ENCODE data around the gene BRAF.

DNA sequence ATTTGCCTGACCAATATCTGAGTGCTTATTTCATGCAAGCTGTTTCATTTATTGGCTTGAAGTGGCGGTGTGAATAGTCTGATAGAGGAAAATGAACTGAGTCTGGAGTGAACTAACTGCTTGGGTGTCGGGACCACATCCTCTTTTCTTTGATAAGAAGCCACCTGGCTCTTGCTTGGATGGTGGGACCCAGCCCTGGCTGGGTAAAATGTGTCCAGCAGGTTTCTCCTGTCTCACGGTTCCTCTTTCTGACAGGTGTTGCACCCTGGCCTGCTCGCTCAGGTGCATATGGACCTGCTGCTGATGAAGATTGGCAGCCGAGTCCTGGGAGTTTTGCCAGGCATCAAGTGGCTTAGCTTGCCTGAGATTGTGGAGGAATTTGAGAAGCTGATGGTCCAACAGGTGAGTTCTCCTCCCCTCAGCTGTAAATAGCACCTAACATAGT lies 250.4 kb downstream of the BRAF start:
- no peak for TF ChIP-seq TCF4 (CRISPR knock-in tag; IDR thresholded peaks at IDR 0.05; ENCODE audit: borderline replicate concordance)
- TF ChIP-seq, protein P1, sequence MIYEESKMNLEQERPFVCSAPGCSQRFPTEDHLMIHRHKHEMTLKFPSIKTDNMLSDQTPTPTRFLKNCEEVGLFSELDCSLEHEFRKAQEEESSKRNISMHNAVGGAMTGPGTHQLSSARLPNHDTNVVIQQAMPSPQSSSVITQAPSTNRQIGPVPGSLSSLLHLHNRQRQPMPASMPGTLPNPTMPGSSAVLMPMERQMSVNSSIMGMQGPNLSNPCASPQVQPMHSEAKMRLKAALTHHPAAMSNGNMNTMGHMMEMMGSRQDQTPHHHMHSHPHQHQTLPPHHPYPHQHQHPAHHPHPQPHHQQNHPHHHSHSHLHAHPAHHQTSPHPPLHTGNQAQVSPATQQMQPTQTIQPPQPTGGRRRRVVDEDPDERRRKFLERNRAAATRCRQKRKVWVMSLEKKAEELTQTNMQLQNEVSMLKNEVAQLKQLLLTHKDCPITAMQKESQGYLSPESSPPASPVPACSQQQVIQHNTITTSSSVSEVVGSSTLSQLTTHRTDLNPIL (CRISPR knock-in tag; IDR thresholded peaks at IDR 0.05; ENCODE audit: low read depth), result no peak
